Jurkat, Clone E6-1 (cell line): ENCODE measurements around the gene CENPP.
A peak's percentile ranks its signal among the peaks of the same experiment; 100 is the strongest.

ENCODE experiments used
- DNase-seq: peaks from one replicate; pipeline ENCODE4 v3.0.0-alpha.2; 2011; ENCODE audit warnings: low read depth, low spot score
- H3K4me3 ChIP-seq: 2 replicates; pipeline ENCODE4 v1.5.1; 2011; ENCODE audit warnings: mild to moderate bottlenecking, low read length, control low read depth, moderate library complexity

Gene CENPP

DNA sequence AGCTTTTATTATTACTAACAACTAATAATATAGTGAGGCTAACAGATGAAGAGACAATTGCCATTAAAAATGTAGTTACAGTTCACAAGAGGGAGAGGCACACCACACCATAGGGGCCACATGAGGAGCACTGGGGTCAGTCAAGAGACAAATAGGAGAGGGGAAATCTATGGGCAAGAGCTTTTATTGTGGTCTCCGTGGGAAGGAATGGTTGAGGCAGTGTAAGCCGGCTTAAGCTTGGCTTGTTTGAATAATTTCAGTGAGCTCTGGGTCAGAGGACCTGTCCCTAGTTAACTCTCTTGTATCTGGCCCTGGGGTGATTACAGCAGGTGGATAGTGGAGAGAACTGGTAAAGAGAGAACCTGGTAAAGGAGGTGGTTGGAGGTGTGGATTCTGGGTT is 43.3 kb downstream of the CENPP start:
- H3K4me3 ChIP-seq: no peak overlapping the region
- DNase-seq: no peak

DNA sequence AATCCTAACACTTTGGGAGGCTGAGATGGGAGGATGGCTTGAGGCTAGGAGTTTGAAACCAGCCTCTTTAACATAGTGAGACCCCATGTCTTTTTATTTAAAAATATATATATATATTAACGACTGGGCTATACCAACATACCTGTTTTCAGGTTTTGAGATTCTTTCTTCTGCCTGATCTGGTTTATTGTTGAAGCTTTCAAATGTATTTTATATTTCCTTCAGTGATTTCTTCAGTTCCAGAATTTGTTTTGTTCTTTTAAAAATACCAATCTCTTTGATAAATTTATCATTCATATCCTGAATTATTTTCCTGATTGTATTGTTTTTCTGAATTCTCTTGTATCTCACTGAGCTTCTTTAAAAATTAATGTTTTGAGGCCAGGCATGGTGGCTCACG is 47.4 kb downstream of the CENPP start:
- DNase-seq: no peak
- H3K4me3 ChIP-seq: no peak overlapping the region

DNA sequence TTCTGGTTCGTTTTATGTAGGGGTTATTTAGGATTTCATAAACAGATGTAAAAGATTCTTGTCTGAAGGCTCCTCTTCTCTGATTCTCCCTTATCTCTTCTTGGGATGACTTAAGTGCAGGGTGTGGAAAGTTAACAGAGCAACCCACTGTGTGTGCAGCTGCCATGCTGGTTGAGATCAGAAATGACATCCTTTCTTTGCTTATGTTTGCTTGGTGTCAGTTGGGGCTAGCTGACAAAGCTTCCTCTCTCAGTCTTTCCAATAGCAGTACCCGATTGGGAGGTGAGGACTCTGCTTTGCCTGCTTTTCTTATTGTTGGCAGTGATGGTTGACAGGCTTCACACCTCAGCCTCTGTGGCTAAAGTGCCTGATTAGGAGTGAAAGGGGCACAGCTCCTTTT is 52.1 kb downstream of the CENPP start:
- no peak overlapping the region for H3K4me3 ChIP-seq
- DNase-seq: peak; percentile 46

DNA sequence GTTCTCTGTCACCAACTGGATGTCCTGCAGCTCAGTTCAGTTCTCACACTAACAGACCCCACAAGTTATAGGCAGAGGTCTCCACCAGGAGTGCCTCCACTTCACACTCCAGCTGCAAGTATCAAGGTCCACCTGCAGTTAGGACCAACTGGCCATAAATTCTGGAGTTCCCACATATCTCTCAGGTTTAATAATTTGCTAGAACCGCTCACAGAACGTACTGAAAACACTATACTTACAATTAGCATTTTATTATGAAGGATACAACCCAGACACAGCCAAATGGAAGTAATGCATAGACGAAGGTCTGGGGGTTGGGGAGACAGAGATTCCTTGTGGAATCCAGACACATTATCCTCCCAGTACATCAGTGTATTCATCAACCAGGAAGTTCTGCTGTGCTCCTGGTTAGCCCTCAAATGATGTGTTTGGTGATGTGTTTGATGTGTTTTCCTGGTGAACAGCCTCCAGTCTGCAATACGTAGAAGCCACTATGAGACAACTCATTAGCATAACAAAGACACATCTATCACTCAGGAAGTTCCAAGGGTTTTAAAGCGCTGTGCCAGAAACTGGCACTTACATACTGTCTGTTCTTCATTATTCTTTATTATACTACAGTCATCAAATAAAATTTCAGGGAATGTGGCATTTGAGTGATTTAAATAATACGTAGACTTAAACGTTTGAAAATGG is 53.3 kb downstream of the CENPP start:
- H3K4me3 ChIP-seq: peak overlapping the region; percentile 4; the same call in 1 of the 2 replicates
- DNase-seq: peak; percentile 88

DNA sequence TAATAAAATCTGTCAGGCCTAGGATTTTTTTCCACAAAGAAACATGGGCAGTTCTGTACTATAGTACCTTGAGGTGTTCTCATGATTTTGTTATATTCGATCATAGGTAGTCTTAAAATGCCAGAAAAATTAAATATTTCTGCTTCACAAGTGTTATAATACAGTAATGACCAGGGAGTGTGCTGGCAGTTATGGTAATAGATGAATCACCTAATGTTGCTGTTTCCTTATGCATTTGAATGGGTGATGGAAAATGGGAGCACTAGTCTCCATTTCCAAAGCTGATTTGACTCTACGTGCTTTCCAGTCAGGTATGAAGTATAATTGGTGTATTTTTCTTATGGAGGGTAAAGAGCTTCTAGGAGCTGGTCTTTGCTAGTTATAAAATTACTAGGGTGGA is 54.9 kb downstream of the CENPP start:
- H3K4me3 ChIP-seq: no peak overlapping the region
- no peak for DNase-seq

DNA sequence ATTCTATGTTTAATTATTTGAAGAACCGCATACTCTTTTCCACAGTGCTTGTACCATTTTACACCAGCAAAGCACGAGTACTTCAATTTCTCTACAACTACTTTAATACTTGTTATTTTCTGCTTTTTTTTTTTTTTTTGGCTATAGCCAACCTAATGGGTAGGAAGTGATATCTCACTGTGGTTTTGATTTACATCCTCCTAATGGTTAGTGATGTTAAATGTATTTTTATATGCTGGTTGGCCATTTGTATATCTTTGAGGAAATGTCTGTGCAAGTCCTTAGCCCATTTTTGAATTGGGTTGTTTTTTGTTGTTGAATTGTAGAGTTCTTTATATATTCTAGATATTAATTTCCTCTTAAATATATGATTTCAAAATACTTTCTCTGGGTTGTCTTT is 56.0 kb downstream of the CENPP start:
- no peak for DNase-seq
- H3K4me3 ChIP-seq: no peak overlapping the region

DNA sequence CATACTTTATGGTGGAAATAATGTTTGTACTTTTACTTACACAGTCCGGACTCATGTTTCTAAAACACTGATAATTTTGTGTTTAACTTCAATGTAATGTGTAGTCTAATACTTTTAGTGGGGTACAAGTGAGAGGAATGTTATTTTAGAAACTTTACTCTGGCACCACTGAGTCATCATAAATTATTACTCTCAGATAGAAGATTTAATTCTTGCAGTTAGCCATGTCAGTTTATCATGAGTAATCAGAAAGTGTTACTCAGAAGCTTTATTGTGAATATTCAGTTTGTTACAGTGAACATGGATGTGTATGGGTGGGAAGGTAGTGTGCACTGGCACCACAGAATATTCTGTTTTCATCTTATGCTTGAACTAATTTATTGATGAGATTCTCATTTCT is 58.6 kb downstream of the CENPP start:
- H3K4me3 ChIP-seq: no peak overlapping the region
- DNase-seq: no peak

DNA sequence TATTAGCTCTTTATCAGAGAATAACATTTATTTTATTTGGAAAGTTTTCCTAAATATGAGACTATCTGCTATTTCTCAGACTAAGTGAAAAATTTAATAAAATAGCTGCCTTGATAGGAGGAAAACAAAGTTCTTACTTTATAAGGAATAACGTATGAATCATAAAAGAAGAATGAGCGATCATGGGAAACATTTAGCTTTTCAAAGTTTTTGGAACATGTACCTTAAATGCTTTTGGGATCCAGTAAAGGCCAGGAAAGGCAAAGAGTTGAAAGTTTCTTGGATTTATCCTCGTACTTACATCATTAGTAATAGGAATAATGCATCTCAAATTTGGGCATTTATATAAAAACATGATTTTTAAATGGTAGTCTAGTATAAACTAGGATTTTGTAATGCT is 59.2 kb downstream of the CENPP start:
- H3K4me3 ChIP-seq: no peak overlapping the region
- DNase-seq: no peak

DNA sequence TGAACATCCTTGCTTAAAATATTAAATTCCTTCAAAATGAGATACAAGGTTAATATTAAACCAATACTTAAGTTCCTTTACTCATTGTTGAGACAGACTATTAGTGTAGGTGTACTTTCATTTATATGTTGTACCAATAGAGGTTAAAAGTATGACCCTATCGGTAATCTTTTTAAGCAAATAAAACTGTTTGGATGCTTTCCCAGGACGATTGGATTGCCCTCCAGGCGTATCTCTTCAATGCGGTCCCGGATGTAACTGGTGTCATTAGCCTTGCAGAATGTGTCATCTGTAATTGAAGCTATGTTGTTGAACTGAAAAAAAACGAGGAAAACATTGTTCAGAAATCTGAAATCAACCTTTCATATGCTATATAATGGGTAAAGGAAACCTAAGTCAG is 59.7 kb downstream of the CENPP start:
- no peak for DNase-seq
- H3K4me3 ChIP-seq: no peak overlapping the region

DNA sequence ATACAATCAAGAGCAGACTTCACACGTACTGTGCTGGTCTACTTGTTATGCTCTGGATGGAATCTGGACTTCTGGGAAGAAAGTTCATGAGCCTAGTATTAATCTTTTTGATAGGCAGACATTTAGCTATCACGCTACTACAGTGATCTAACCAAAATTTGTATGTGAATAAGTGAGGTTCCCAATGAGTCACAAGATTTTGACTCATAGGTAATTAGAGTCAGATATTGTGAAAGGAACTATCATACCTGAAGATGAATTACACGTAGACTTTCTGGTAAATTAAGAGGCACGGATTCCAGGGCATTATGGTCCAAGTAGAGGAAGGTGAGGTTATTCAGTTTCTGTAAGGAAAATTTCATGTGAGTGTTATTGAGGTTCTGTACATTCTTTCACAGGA is 60.2 kb downstream of the CENPP start:
- no peak for DNase-seq
- no peak overlapping the region for H3K4me3 ChIP-seq

DNA sequence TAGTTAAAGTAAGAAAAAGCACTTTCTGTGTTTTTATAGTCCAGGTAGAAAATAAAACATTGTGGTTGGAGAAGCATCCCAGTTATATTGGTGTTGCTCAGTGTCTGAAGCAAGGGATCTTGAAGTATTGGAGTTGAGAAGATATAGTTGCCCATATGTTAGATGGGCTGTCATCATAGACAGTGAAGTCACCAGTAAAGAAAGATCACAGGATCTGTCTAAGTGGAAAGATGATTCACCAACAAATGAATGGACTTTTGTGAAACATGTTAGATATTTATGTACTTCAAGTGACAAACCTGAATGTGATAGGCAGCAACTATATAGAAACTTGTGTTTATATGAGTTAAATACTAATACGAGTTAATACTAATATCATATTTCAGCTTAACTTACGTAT is 66.9 kb downstream of the CENPP start:
- H3K4me3 ChIP-seq: no peak overlapping the region
- no peak for DNase-seq

DNA sequence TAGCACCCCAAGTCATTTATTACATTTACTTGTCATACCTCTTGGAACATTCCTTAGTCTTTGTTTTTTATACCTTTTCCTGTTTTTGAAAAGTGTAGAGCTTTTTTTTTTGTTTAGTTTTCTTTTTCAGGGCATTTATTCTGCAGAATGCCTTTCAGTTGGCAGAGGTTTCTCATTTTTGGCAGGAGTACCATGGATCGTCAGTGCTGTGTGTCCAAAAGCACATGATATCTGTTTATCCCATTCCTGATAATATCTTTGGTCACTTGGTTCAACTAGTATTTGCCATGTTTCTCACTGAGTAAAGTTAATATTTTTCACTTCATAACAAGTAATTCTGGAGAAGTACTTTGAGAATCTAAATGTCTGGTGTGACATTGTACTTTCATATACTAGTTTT is 67.9 kb downstream of the CENPP start:
- no peak overlapping the region for H3K4me3 ChIP-seq
- no peak for DNase-seq

DNA sequence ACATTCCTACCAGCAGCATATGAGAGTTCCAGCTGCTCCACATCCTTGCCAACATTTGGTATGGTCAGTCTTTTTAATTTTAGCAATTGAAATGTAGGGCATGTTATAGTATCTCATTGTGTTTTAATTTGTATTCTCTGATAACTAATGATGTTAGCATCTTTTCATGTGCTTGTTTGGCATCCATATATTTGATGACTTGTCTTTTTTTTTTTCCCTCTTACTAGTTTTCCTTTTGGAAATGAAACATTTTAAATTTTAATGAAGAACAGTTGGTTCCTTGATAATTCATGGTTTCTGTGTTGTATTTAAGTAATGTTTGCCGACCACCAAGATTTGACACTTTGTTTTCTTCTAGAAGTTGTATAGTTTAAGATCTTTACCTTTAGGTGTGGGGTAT is 69.9 kb downstream of the CENPP start:
- DNase-seq: no peak
- H3K4me3 ChIP-seq: no peak overlapping the region

DNA sequence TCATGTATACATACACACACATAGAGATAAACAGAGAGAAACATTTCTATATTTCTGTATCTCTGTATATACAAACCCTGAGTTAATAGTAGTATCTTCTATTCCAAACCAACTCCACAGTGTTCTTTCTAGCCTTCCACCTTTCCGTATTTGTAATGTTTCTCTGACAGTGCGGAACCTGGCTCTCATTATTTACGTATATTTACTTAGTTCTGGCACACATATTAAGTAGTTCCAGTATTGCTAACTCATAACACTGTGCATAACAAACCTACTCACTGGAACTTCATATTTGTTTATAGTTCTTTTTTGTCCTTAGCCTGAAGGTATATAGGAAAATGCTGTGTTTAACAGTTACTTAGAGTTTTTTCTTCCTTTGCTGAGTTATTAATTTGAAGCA is 72.1 kb downstream of the CENPP start:
- no peak overlapping the region for H3K4me3 ChIP-seq
- DNase-seq: no peak

DNA sequence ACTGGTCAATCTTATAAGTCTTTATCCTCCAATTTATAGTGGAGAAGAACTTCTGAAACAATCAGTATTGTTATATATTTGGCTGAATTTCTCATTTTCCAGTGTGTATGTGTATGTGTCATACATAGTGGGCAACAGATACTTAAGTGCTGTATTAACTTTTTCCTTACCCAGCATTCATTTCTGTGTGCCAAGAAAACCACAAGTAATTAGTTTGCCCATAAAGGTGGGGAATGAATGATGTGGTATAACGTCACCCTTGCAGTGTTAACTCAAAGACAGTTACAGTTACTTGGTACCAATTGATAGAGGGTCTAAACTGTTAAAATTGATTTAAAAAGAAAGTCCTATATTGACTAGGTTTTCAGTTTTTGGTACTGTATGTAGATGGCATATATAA is 76.6 kb downstream of the CENPP start:
- peak overlapping the region; percentile 43 for H3K4me3 ChIP-seq
- peak; percentile 93 for DNase-seq

DNA sequence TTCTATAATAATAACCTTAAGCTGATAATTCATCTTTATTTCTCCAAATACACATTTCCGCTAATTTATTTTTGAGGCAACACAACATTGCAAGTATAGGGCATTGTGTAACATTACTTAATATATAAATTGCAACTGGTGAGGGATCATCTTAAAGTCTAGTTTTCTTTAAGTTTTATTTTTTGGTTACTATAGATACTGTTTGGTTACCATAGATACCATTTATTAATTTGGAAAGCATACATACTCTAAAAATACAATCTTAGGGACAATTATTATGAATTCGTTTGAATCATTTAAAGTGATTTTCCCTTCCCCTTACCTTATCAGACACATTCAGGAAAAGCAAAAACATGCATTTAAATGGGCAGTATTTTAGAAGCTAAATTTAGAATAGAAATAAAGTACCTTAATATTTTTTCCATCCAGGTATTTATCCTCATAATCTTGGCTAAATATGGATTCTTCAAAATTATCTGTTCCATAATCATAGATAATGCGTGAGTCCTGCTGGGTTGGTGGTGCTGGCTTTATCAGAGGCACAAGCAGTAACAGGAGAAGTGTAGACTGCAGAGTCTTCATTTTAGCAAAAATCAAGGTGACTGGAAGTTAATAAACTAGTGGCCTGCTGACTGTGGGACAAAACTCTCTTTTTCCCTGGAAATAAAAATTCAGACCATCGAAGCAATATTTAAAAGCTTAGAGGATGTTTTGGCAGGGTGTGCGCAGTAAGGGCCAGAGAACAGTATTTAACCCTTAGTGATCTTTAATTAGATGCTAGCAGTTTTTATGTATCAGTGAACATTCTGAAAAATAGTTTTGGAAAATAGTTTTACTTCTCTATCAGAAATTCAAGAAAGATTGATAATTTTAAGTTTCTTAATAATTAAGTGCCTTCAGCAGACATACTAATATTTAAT is 77.3 kb downstream of the CENPP start:
- H3K4me3 ChIP-seq: peak overlapping the region; percentile 43
- DNase-seq: no peak

DNA sequence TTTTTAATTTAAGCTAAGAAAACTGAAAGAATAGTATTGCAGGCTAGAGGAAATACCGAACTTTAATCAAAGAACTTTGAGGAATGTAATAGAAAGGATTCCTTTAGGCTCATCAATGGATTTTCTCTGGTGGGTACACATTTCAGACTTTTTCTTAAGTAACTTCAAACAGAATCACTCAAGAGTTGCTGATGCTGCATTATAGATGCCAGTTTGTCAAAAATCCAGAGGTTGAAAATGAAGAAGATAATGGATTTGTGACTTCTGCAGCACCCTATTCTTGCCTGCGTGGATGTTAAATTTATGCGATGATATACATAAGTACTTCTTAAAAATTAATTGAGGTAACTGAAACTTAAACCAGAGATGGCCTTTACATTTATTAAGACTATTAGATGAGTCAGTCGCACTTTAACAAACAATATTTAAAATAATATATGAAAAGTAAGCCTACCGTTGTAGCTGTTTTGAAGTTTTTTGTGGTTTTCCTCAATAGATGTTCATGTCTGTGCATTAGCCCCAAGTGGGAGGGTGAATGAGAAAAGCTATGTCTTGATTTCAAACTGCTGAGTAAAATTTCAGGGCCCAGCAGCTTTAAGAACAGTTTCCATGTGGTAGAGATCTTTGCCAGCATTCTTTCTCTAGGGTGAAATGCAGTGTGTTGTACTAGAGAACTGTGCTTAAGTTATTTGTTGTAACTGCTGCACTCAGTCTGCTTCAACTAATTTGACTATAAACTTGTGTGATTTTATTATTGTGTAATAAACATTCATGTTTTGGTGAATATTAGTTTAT is 78.5 kb downstream of the CENPP start, which contains the start of gene OGN:
OGN (minus strand) TSS at position 537 of the 795 bp plus-strand sequence. CDS start 1,171 bp downstream, outside the sequence.
- DNase-seq: peak; percentile 90
- H3K4me3 ChIP-seq: peak within 1 kb of the TSS; percentile 43

DNA sequence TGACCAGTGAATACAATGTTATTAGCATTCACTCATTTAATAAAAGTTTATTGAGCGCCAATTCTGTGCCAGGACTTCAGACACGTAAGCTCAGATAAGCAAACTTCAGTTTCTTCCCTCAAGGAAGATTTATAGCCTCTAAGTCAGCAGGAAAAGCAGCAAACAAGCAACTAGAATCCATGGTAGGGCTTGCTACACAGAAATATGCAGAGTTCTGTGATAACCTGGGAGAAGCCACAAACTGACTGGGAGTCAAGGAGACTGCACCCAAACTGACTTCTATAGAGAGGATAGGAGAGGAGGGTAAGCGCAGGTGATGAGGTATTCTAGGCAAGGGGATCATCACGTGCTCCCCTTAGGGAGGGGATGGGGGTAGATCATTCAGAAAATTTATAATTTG is 80.1 kb downstream of the CENPP start:
- peak overlapping the region; percentile 53 for H3K4me3 ChIP-seq
- no peak for DNase-seq

DNA sequence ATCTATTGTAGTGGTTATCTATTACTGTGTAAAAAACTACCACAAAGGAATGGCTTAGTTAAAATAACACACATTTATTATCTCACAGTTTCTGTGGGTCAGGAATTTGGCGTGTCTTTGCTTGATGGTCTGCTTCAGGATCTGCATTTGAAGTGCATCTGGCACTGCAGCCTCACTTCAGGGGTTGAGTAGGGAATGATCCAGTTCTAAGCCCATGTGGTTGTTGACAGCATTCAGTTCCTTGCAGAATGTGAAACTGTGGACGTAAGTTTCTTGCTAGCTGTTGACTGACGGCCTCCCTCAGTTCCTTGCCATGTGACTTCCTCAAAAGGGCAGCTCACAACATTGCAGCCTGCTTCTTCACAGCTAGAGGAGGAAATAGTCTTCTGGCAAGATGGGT is 80.7 kb downstream of the CENPP start:
- peak overlapping the region; percentile 53 for H3K4me3 ChIP-seq
- peak; percentile 84 for DNase-seq

DNA sequence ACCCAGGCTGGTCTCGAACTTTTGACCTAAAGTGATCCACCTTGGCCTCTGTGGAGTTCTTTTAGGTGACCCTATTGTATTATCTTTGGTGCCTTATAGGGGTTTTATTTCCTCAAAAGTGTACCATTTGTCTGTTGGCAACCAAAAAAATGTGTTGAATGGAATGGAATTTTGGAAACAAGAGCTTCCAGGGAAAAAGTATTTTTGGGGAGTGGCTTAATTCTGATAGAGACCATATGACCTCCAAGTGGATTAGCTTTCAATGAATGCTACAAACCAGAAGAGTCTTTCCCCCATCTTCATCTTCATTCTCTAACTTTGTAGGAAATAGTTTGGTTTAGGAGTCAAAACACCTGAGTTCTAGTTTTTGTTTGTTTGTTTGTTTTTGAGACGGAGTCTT is 82.1 kb downstream of the CENPP start:
- no peak for DNase-seq
- no peak overlapping the region for H3K4me3 ChIP-seq
